ENCODE measurements around the gene PCYOX1L.

PCYOX1L gene, protein sequence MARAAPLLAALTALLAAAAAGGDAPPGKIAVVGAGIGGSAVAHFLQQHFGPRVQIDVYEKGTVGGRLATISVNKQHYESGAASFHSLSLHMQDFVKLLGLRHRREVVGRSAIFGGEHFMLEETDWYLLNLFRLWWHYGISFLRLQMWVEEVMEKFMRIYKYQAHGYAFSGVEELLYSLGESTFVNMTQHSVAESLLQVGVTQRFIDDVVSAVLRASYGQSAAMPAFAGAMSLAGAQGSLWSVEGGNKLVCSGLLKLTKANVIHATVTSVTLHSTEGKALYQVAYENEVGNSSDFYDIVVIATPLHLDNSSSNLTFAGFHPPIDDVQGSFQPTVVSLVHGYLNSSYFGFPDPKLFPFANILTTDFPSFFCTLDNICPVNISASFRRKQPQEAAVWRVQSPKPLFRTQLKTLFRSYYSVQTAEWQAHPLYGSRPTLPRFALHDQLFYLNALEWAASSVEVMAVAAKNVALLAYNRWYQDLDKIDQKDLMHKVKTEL

GRCh38 chr5:149357370-149358293 lies at the start of gene PCYOX1L:
PCYOX1L (plus strand) TSS chr5:149358046; CDS start chr5:149358069, 23 bp downstream.
- DNase-seq, result peak; percentile 80

DNA sequence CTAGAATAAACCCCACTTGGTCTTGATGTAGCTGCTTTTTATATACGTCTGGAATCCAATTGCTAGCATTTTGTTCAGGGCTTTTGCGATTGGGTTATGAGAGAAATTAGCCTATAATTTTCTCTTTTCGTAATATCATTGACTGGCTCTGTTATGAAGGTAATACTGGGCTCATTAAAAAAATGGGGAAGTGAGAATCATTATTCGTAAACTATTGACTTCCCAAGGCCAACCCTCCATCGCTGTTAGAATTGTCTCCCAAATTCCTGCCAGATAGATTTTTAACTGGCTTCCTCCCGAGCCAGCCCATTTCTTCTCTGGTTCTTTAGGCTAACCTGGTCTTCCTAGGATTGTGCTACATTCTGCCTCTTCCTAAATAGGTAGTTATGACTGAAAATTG lies 48.5 kb upstream of the PCYOX1L start:
- no peak for DNase-seq

DNA sequence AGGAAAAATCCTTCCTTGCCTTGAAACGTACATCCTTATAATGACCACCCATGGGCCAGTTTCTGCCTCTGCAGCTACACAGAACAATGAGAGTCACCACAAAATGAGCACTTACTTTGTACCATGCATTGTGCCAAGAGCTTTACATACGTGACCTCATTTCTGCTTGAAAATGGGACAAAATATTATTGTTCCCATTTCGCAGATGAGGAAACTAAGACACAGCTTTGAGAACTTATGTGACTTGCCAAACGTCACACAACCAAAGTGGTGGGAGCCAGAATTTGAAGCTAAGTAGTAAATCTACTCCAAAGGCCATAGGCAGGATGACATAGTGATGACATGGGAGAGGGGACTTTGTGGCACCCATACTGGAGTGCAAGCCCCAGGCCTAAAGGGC lies 47.4 kb upstream of the PCYOX1L start:
- DNase-seq, result no peak

DNA sequence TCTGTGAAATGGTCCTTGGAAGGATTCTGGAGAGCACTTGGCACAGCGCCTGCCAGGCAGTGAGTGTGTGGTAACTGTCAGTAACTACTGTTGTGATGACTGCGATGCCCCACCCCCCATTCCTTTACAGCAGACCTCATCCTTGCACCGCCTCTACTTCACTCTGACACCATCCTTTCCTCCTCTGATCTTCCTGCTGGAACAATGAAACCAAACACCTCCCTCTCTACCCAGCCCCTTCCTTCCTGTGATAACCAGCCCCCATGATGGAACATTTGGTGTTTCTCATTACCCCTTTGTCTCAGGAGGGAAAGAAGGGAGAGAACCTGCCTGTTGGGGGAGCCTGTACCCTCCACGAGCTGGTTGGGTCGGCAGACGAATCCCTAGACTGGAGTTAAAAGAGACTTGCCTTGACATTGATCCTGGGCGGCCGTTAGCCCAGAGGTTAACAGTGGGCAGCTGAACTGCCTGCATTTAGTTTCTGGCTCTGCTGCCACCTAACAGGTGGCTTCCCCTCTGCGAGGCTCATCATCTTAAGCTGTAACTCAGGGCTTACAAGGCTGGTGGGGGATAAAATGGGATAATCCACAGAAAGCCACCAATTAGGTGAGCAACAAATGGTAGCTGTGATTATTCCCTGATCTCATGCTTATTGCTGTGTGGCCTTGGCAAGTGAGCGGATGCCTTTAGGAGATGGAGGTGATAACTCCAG lies 46.7 kb upstream of the PCYOX1L start:
- DNase-seq, result peak; percentile 2

- DNase-seq, result no peak
Measured at GRCh38 chr5:149313151-149313841, 44.5 kb upstream of the PCYOX1L start.

DNA sequence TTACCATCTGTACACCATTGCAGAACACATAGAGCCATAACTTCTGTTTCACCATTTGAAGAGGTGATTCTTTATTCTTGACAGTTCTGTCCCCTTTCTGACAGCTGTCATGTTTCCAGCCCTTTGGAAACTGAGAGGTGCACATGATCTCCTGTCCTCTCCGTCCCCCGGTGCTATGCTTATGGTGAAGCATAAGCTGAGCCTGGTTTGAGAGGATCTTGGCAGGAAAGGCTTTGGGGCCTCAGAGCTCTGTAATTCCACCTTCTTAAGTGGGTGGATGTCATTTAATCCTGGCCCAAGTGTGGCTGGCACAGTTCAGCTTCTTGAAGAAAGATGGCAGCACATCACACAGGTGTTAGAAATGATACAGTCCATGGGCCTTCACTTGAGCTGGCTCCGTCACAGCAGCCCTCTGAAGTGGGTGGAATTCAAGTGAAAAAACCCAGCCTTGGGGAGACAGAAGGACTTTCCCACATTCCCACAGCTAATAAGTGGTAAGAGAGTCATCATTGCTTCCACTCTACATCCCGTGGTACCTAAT lies 43.2 kb upstream of the PCYOX1L start:
- no peak for DNase-seq

DNA sequence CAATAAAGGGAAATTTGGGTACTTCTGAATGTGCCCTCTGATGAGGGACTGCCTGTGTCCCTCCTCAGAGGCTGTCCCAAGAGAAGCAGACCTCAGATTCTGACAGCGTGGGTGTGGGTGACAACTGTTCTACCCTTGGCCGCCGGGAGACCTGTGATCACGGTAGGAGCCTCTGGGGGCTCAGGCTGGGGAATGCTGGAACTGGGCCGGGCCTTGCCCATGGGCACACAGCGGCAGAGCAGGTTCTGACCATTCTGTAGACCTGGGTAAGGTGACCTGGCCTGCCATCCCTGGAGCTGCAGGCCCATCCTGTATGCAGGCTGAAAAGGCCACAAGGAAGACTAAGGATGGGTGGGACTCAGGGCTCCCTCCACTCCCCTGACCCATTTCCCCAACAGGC lies 42.1 kb upstream of the PCYOX1L start:
- no peak for DNase-seq

- DNase-seq, result peak; percentile 31
Measured at GRCh38 chr5:149317281-149318048, 40.4 kb upstream of the PCYOX1L start.

DNA sequence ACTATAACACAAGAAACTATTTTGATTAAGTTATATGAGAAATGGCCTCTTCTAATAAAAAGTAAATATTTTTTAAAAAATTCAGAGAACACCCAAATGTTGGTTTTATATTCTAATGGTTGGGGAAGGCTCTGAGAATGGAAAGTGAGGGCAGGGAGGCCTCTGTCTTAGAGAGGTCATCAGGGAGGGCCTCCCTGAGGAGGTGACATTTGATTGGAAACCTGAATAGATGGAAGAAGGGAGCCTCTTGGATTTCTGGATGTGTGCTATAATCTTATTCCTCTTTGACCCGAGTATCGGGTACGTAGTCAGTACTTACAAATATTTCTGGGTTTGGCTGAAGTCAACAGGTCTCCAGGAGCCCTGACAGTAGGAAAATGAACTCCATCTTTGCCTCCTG lies 38.7 kb upstream of the PCYOX1L start:
- DNase-seq, result no peak

- peak; percentile 61 for DNase-seq
Measured at GRCh38 chr5:149320791-149321330, 37.0 kb upstream of the PCYOX1L start.

GRCh38 chr5:149322518-149322917 lies 35.3 kb upstream of the PCYOX1L start:
- no peak for DNase-seq

DNA sequence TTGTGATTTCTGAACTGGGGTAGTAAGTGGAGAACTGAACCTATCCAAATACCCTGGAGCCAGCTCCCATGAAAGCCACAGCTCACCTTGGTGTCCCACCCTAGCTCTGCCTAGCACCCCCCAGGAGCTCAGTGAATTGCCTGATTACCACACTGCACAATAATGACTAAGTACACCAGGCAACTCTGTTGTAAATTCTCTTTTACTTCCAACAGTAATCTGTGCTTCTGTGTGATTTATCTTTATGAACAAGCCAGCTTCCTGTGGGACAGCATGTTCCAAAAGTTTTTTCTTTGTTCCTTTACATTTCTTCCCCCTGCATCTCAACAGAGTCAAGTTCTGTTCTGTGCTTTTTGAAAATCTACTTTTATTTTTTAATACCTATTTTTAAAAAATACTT lies 34.6 kb upstream of the PCYOX1L start:
- no peak for DNase-seq

DNA sequence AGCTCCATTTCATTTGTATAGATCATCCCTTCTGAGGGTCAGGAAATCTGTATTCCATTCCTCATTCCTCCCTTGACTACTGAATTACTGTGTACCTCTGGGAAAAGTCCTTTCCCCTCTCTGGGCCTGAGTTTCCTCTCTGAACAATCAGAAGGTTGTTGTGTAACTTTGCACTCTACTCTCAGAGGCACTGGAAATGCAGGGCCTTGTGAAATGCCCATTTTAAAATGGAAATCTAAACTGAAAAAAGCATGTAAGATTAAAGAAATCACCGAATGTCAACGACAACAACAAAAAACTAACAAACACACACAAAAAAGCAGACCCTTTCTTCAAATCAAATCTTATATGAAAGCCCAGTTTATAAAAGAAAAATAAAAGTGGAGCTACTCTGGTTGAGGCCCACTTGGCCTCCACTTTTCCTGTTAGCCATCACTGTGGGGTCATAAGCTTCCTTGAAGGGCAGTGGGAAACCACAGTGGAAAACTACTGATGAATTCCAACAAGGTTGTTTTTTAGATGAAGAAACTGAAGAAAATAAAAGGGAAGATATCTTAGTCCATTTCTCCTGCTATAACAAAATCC lies 34.1 kb upstream of the PCYOX1L start:
- DNase-seq, result no peak

- DNase-seq, result no peak
Measured at GRCh38 chr5:149324641-149325040, 33.2 kb upstream of the PCYOX1L start.

DNA sequence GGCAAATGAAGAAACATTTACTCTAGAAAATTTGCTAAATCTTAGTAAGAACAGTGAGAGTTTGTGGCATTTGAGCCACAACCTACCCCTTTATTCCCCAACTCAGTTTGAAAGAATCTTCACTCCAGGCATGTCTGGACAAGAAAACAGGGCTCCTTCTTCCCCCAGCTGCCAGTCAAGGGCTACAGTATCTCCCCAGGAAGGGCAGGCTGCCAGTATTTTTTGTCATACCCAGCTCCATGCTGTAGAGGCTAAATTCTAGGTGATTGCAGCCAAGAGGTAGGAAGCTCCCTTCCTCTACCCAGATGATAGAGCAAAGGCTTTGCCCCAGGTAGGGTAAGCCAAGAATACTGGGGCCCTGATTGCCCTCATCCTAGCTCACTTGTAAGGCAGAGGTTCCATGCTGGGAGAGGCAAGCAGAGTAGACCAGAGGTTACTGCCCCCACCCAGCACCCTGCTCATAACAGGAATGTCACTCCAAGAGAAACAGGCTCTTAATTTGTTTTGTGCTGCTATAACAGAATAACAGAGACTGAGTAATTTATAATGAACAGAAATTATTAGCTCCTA lies 32.6 kb upstream of the PCYOX1L start:
- DNase-seq, result peak; percentile 45

DNA sequence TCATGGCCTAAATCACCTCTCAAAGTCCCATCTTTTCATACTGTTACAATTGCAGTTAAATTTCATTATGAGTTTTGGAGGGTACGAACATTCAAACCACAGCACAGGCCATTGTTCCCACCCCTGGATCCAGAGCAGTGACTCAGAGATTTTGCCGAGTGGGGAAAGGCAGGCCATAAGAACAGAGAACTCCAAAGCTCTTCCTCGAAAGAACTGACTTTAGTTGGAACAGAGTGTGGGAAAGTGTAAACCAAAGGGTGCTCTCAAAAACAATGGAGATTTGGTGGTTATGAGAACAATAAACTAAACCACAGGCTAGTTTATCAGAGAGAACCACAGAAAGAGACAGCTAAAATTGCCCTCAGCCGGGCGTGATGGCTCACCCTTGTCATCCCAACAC lies 32.0 kb upstream of the PCYOX1L start:
- no peak for DNase-seq

DNA sequence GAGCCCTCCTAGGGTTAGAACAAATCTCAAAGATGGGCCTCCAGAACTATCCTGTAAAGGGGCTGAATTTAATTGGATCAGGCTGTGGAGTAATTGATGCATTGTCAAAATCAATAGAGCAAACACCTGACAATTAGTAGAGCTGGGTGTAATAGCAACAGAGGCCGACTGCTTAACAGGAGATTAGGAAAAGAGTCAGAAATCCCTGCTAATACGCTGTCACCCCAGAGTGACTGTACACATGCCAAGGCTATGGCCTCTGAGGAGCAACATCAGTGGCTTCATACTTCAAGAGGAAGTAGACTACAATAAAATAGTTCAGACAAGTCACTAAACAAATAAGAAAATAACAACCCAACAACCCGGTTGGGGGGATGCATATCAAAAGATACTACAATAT lies 31.2 kb upstream of the PCYOX1L start:
- DNase-seq, result no peak

- DNase-seq, result no peak
Measured at GRCh38 chr5:149328177-149328576, 29.7 kb upstream of the PCYOX1L start.

DNA sequence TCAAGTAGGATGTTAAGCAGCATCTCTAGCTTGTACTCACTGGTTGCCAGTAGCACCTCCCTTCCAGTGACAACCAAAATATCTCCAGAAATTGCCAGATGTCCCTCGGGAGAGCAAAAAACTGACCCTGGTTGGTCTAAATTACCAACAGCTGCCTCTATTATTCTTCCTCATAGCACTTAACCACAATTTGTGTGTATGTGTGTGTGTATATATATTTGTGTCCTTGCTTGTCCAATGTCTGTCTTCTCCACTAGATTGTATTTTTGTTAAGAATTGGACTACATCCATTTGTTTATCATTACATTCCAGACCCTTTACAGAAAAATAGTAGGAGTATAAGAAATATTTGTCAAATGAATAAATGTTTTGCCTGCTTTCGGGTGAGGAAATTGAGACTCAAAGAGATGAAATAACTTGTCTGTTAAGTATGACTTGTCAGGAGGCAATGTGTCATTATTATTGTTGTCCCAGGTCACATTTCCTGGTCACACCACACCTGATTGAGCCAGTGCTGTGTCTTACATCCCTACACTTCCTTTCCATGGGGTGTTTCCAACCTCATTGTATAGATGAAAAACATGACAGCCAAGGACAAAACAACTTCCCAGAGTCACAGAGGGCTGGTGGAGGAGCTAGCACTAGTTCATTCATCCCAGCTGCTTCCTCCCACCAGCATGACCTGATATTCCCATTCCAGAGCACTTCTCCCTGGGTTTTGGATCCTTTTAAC lies 24.0 kb upstream of the PCYOX1L start:
- DNase-seq, result no peak

DNA sequence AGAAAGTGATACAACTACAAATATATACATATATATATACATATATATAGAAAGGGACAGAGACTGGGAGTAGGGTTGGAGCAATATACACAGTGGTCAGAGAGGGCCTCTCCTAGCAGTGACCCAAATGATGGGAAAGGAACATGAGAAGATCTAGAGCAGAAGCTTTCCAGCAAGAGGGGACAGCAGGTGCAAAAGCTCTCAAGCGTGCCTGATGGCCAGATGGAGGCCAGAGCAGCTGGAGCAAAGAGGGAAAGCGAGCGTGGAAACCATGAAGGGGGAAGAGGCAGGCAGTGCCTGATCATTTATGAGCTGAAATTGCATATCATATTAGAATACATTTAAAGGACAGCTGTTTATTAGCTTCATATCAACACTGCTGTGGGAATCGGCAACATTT lies 20.1 kb upstream of the PCYOX1L start:
- DNase-seq, result peak; percentile 45
